ENCODE data around the gene HPSE2. TPM values are rescaled to one million over a fixed set of nuclear protein-coding genes. Genes with fewer than 3 reads are reported as not detected.
A peak's percentile ranks its signal among the peaks of the same experiment; 100 is the strongest.

Gene HPSE2
- polyA plus RNA-seq, 1 of the 3 experiments (the other 2 are of a cell fraction) = not detected

DNA sequence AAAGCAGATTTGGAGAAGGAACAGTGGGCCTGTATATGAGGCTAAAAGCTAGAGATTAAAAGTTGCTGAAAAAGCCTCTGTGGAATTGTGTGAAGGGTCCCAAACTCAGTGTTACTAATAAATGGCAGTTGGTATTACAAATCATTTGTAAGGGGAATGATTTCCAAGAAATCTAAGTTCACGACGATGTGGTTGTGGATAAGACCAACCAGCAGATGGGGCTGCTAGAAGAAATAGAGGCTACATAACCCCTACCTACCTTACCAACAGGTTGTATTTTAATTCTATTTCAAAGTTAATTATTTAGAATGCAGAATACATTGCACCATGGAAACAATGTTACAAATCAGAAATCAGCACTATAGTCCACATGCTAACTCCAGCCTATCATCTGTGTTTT lies 377.1 kb downstream of the HPSE2 start:
- Histone ChIP-seq H3K36me3 (replicated peaks in 1 of 2; ENCODE audit: control insufficient read depth in 1 of 2, insufficient read depth in 2 of 2, low read length in 1 of 2) (no peaks in the 10 kb centered on the region), H3K79me2 (ENCODE audit: insufficient read depth) (no peaks in the 10 kb centered on the region), H3K9me2 (no peaks in the 10 kb centered on the region), H4K20me1 (ENCODE audit: insufficient read depth) (no peaks in the 10 kb centered on the region), H3K4me1 (ENCODE audit: control insufficient read depth in 1 of 2, insufficient read depth in 2 of 2, low read depth in 1 of 2, low read length in 1 of 2) (peaks cover 0 to 2% of the 10 kb centered on the region in 2 experiments; a peak in 1 of 4 replicates), H2AFZ (ENCODE audit: low read depth) (no peak overlapping the region), H3K4me3 (ENCODE audit: low read depth in 2 of 2, low read length in 1 of 2) (no peak overlapping the region), H3K4me2 (no peak overlapping the region), H3K27ac (ENCODE audit: low read depth in 2 of 2, low read length in 1 of 2) (no peak overlapping the region), H3K27me3 (ENCODE audit: insufficient read depth) (no peaks in the 10 kb centered on the region), H3F3A (replicated peaks; ENCODE audit: insufficient read depth) (no peaks in the 10 kb centered on the region), H3K9me3 (no peaks in the 10 kb centered on the region), H3K9ac (no peak overlapping the region)
- DNase-seq = no peak
- TF ChIP-seq IRF3 (IDR thresholded peaks at IDR 0.05; ENCODE audit: low read depth, low read length) (no peak), RAD21 (IDR thresholded peaks at IDR 0.05; ENCODE audit: low read length) (peak; percentile 23; the same call in 1 of the 2 replicates), GATA2 (CRISPR knock-in tag; IDR thresholded peaks at IDR 0.05) (no peak), ELF1 (IDR thresholded peaks at IDR 0.05) (no peak), SMC3 (IDR thresholded peaks at IDR 0.05; ENCODE audit: low read depth, low read length) (0 out of 2 replicates have a peak, but pooled peaks have one; percentile 4), GABPA (IDR thresholded peaks at IDR 0.05; ENCODE audit: low read depth) (no peak)
- ChIA-PET POLR2A (no interaction called here), CTCF (no interaction called here)
- WGBS (ENCODE audit: low lambda C conversion rate) = 51% methylated on average over 2 of the region's 2 CpGs

DNA sequence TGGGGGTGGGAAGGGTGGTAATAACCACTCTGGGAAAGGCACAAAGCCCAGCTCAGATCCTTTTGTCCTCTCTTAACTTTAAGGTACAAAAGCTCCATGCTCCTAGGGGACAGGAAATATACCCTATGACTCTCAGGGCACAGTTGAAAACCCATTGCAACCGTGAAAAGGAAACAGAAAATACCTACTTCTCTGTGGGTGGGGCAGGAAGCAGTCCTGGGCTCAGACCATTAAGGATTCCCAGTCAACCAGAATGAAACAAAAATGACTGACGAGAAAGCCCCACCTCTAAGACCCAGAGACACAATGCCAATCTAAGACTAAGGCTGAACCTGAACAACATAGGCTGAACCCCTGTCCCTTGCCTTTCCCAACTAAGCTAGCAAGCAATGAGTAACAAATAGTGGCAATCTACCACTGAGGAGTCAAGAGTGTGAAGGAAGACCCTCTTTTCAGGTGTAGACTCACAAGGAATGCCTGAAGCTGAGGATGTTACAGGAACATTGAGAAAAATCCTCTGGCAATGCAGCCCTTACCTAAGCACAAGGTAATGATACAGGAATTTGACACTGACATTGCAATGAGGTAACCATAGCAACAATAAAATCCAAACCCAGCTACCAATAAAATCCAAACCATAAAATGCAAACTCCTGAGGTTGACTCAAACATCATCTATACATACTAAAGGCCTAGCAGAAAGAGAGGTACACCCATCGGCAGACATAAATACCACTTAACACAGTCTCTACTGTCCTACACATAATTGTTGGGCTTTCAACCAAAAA lies 380.1 kb downstream of the HPSE2 start:
- H3K9me2 ChIP-seq = no peaks in the 10 kb centered on the region
- H3K27ac ChIP-seq (ENCODE audit: low read depth in 2 of 2, low read length in 1 of 2) = no peak overlapping the region
- H3K36me3 ChIP-seq (replicated peaks in 1 of 2; ENCODE audit: control insufficient read depth in 1 of 2, insufficient read depth in 2 of 2, low read length in 1 of 2) = no peaks in the 10 kb centered on the region
- H3K4me1 ChIP-seq (ENCODE audit: control insufficient read depth in 1 of 2, insufficient read depth in 2 of 2, low read depth in 1 of 2, low read length in 1 of 2) = no peaks in the 10 kb centered on the region
- no peaks in the 10 kb centered on the region for H3F3A ChIP-seq (replicated peaks; ENCODE audit: insufficient read depth)
- ChIA-PET POLR2A (no interaction called here), CTCF (interaction anchor here (1.6 to 1.7 kb wide), 2 partner anchors 10 to 19 kb away, joined by 5 read pairs; no protein-coding TSS in a partner anchor)
- DNase-seq = no peak
- no peaks in the 10 kb centered on the region for H4K20me1 ChIP-seq (ENCODE audit: insufficient read depth)
- no peaks in the 10 kb centered on the region; the same call in 1 of the 2 replicates for H3K9me3 ChIP-seq
- H3K27me3 ChIP-seq (ENCODE audit: insufficient read depth) = no peaks in the 10 kb centered on the region
- no peak overlapping the region for H3K4me3 ChIP-seq (ENCODE audit: low read depth in 2 of 2, low read length in 1 of 2)
- WGBS (ENCODE audit: low lambda C conversion rate) = 35% methylated on average over 3 of the region's 3 CpGs
- no peaks in the 10 kb centered on the region for H3K79me2 ChIP-seq (ENCODE audit: insufficient read depth)
- TF ChIP-seq CHD2 (IDR thresholded peaks at IDR 0.05; ENCODE audit: low read length, partially characterized antibody) = no peak
- TF ChIP-seq YY1 (IDR thresholded peaks at IDR 0.05; ENCODE audit: low read depth) = no peak
- no peak for TF ChIP-seq RAD21 (IDR thresholded peaks at IDR 0.05; ENCODE audit: low read length)
- no peak for TF ChIP-seq MXI1 (IDR thresholded peaks at IDR 0.05; ENCODE audit: low read depth, low read length)
- no peak overlapping the region for H3K4me2 ChIP-seq
- no peak overlapping the region for H2AFZ ChIP-seq (ENCODE audit: low read depth)
- no peak overlapping the region for H3K9ac ChIP-seq

GRCh38 chr10:98852686-98853085 lies 383.0 kb downstream of the HPSE2 start:
- 15% methylated on average over 1 of the region's 1 CpG for WGBS (ENCODE audit: low lambda C conversion rate)
- Histone ChIP-seq H3K4me2 (no peak overlapping the region), H3K9ac (no peak overlapping the region), H3K27me3 (ENCODE audit: insufficient read depth) (no peaks in the 10 kb centered on the region), H3K9me3 (no peaks in the 10 kb centered on the region; the same call in 1 of the 2 replicates), H3K9me2 (no peaks in the 10 kb centered on the region), H4K20me1 (ENCODE audit: insufficient read depth) (no peaks in the 10 kb centered on the region), H3F3A (replicated peaks; ENCODE audit: insufficient read depth) (no peaks in the 10 kb centered on the region), H2AFZ (ENCODE audit: low read depth) (no peak overlapping the region), H3K4me1 (ENCODE audit: control insufficient read depth in 1 of 2, insufficient read depth in 2 of 2, low read depth in 1 of 2, low read length in 1 of 2) (no peaks in the 10 kb centered on the region), H3K4me3 (ENCODE audit: low read depth in 2 of 2, low read length in 1 of 2) (no peak overlapping the region), H3K36me3 (replicated peaks in 1 of 2; ENCODE audit: control insufficient read depth in 1 of 2, insufficient read depth in 2 of 2, low read length in 1 of 2) (no peaks in the 10 kb centered on the region), H3K27ac (ENCODE audit: low read depth in 2 of 2, low read length in 1 of 2) (no peak overlapping the region), H3K79me2 (ENCODE audit: insufficient read depth) (no peaks in the 10 kb centered on the region)
- TF ChIP-seq TAF1 (IDR thresholded peaks at IDR 0.05; ENCODE audit: borderline replicate concordance, low read depth, low read length) (no peak), MEF2A (IDR thresholded peaks at IDR 0.05; ENCODE audit: borderline replicate concordance, low read depth) (no peak), CTCF (IDR thresholded peaks at IDR 0.05) (no peak), YY1 (IDR thresholded peaks at IDR 0.05; ENCODE audit: low read depth) (no peak), GATA2 (CRISPR knock-in tag; IDR thresholded peaks at IDR 0.05) (no peak), USF2 (IDR thresholded peaks at IDR 0.05; ENCODE audit: borderline replicate concordance, low read depth, low read length) (no peak)
- ChIA-PET POLR2A (no interaction called here), CTCF (interaction anchor here (0.5 to 1.8 kb wide), 4 partner anchors 8 to 1222 kb away, joined by 3 to 7 read pairs (median 3); no protein-coding TSS in a partner anchor)
- DNase-seq = no peak

All from SK-N-SH (cell line).